H9 (cell line): ENCODE data around the gene VANGL2. TPM values are rescaled to one million over a fixed set of nuclear protein-coding genes. Genes with fewer than 3 reads are reported as not detected.

Source experiments
- DNase-seq: peaks from one replicate; pipeline ENCODE4 v3.0.0-alpha.2; 2017
- H2AFZ ChIP-seq: one replicate; pipeline ENCODE4 v1.6.1; 2013; ENCODE audit warnings: mild to moderate bottlenecking, low read length, control low read depth, moderate library complexity
- H2AK5ac ChIP-seq: 2 replicates; pipeline ENCODE4 v1.6.1; 2013; ENCODE audit warnings: low read length, control low read depth, mixed read lengths; ENCODE audit not compliant: insufficient read length
- H2BK120ac ChIP-seq: one replicate; pipeline ENCODE4 v1.6.1; 2013; ENCODE audit warnings: low read depth, mild to moderate bottlenecking, low read length, control low read depth, inconsistent platforms; ENCODE audit not compliant: poor library complexity, severe bottlenecking
- H2BK12ac ChIP-seq: 2 replicates; pipeline ENCODE4 v1.6.1; 2013; ENCODE audit warnings: low read length, control low read depth, mixed read lengths, low read depth; ENCODE audit not compliant: insufficient read length
- H2BK15ac ChIP-seq: 2 replicates; pipeline ENCODE4 v1.6.1; 2013; ENCODE audit warnings: low read depth, low read length, control low read depth
- H2BK20ac ChIP-seq: one replicate; pipeline ENCODE4 v1.6.1; 2013; ENCODE audit warnings: low read depth, mild to moderate bottlenecking, low read length, control low read depth, inconsistent platforms; ENCODE audit not compliant: poor library complexity, severe bottlenecking
- H2BK5ac ChIP-seq: 2 replicates; pipeline ENCODE4 v1.6.1; 2013; ENCODE audit warnings: low read length, control low read depth, mixed read lengths; ENCODE audit not compliant: insufficient read length
- H3K14ac ChIP-seq: 2 replicates; pipeline ENCODE4 v1.6.1; 2013; ENCODE audit warnings: low read length, control low read depth; ENCODE audit not compliant: insufficient read depth
- H3K18ac ChIP-seq: 2 replicates; pipeline ENCODE4 v1.6.1; 2013; ENCODE audit warnings: low read depth, mild to moderate bottlenecking, mixed read lengths, low read length, control low read depth; ENCODE audit not compliant: insufficient read length
- H3K23ac ChIP-seq: 2 replicates; pipeline ENCODE4 v1.6.1; 2013; ENCODE audit warnings: low read length, control low read depth, mixed read lengths, low read depth; ENCODE audit not compliant: insufficient read length
- H3K23me2 ChIP-seq: 2 replicates; pipeline ENCODE4 v1.6.1; 2013; ENCODE audit warnings: low read depth, mild to moderate bottlenecking, mixed read lengths, low read length, control low read depth; ENCODE audit not compliant: insufficient read length, poor library complexity, severe bottlenecking
- H3K27ac ChIP-seq: 2 replicates; pipeline ENCODE4 v1.5.1; 2013; ENCODE audit warnings: low read length, control low read depth, mixed read lengths, low read depth; ENCODE audit not compliant: insufficient read length
- H3K27me3 ChIP-seq: 2 replicates; pipeline ENCODE4 v1.6.1; 2013; ENCODE audit warnings: low read length, control low read depth, inconsistent platforms; ENCODE audit not compliant: insufficient read depth
- H3K4ac ChIP-seq: 2 replicates; pipeline ENCODE4 v1.6.1; 2013; ENCODE audit warnings: low read depth, mild to moderate bottlenecking, control low read depth, inconsistent platforms, low read length, moderate library complexity
- H3K4me1 ChIP-seq: 2 replicates; pipeline ENCODE4 v1.6.1; 2013; ENCODE audit warnings: low read length, control low read depth, inconsistent platforms; ENCODE audit not compliant: insufficient read depth
- H3K4me2 ChIP-seq: 2 replicates; pipeline ENCODE4 v1.6.1; 2013; ENCODE audit warnings: low read length, control low read depth, mixed read lengths; ENCODE audit not compliant: insufficient read length, insufficient read depth
- H3K56ac ChIP-seq: 2 replicates; pipeline ENCODE4 v1.6.1; 2013; ENCODE audit warnings: low read depth, mild to moderate bottlenecking, mixed read lengths, low read length, control low read depth; ENCODE audit not compliant: insufficient read length
- H3K79me1 ChIP-seq: 2 replicates; pipeline ENCODE4 v1.6.1; 2013; ENCODE audit warnings: low read depth, mild to moderate bottlenecking, moderate library complexity, low read length, control low read depth, inconsistent platforms; ENCODE audit not compliant: insufficient read depth, poor library complexity, severe bottlenecking
- H3K79me2 ChIP-seq: 2 replicates; pipeline ENCODE4 v1.6.1; 2013; ENCODE audit warnings: low read length, control low read depth, inconsistent platforms; ENCODE audit not compliant: insufficient read depth
- H3K9ac ChIP-seq: 2 replicates; pipeline ENCODE4 v1.6.1; 2013; ENCODE audit warnings: low read length, control low read depth, mixed read lengths; ENCODE audit not compliant: insufficient read length; ENCODE audit errors: extremely low read depth
- H3K9me3 ChIP-seq: one replicate; pipeline ENCODE4 v1.6.1; 2013; ENCODE audit warnings: low read depth, low read length, inconsistent platforms; ENCODE audit not compliant: control insufficient read depth
- H3T11ph ChIP-seq: one replicate; pipeline ENCODE4 v1.6.1; 2013; ENCODE audit warnings: mild to moderate bottlenecking, low read length, control low read depth, inconsistent platforms
- H4K20me1 ChIP-seq: one replicate; pipeline ENCODE4 v1.6.1; 2013; ENCODE audit not compliant: control insufficient read depth, insufficient read length, insufficient read depth
- H4K5ac ChIP-seq: 2 replicates; pipeline ENCODE4 v1.6.1; 2013; ENCODE audit warnings: low read depth, mild to moderate bottlenecking, mixed read lengths, low read length, control low read depth; ENCODE audit not compliant: insufficient read length
- H4K8ac ChIP-seq: replicated peaks from 2 replicates; pipeline ENCODE4 v1.6.1; 2013; ENCODE audit warnings: low read length, control low read depth, mixed read lengths, low read depth; ENCODE audit not compliant: insufficient read length
- H4K91ac ChIP-seq: 2 replicates; pipeline ENCODE4 v1.6.1; 2013; ENCODE audit warnings: low read depth, mild to moderate bottlenecking, moderate library complexity, mixed read lengths, low read length, control low read depth; ENCODE audit not compliant: insufficient read length
- H3K27ac Mint-ChIP-seq, 3 experiments: 2 replicates in 2 of 3; 3 replicates in 1 of 3; pipeline ENCODE4 v1.8.0; 2020 to 2021; ENCODE audit warnings: mixed read lengths in 3 of 3, mild to moderate bottlenecking in 1 of 3, moderate library complexity in 1 of 3
- H3K27me3 Mint-ChIP-seq: 2 replicates; pipeline ENCODE4 v1.8.0; 2021; ENCODE audit warnings: low read depth, mild to moderate bottlenecking, moderate library complexity, mixed read lengths
- H3K36me3 Mint-ChIP-seq, 3 experiments: 2 replicates in 2 of 3; 3 replicates in 1 of 3; pipeline ENCODE4 v1.8.0; 2020 to 2021; ENCODE audit warnings: low read depth in 3 of 3, mixed read lengths in 3 of 3; ENCODE audit not compliant: insufficient read depth in 1 of 3
- H3K4me1 Mint-ChIP-seq, 2 experiments: 2 replicates each; pipeline ENCODE4 v1.8.0; 2020; ENCODE audit warnings: mixed read lengths in 2 of 2
- H3K4me3 Mint-ChIP-seq, 2 experiments: 2 replicates in 1 of 2; 3 replicates in 1 of 2; pipeline ENCODE4 v1.8.0; 2020 to 2021; ENCODE audit warnings: mild to moderate bottlenecking in 2 of 2, mixed read lengths in 2 of 2, moderate library complexity in 1 of 2
- H3K9me3 Mint-ChIP-seq, 2 experiments: 2 replicates in 1 of 2; 3 replicates in 1 of 2; pipeline ENCODE4 v1.8.0; 2020; ENCODE audit warnings: mild to moderate bottlenecking in 2 of 2, mixed read lengths in 2 of 2, moderate library complexity in 1 of 2
- CTCF ChIP-seq: fragments of 200-600 bp; sonication (generic); conservative IDR thresholded peaks from 3 replicates; pipeline ENCODE4 v1.8.0; 2021; ENCODE audit warnings: antibody characterized with exemption, mild to moderate bottlenecking
- WGBS: extraction: QIAGEN DNeasy Blood & Tissue Kit; methylation state at CpG from one replicate; pipeline ENCODE4 v1.1.7; 2013; ENCODE audit warnings: missing lambda C conversion rate, low lambda C conversion rate, mixed read lengths; ENCODE audit not compliant: insufficient read length; ENCODE audit errors: extremely low coverage; 5-methylcytosine and 5-hydroxymethylcytosine counted together
- total RNA-seq: library from RNA; stranded (reverse); gene quantifications from 2 replicates; pipeline ENCODE4 v1.2.1, GENCODE V29; 2021

Gene VANGL2
- total RNA-seq, 1 experiment from 2014 or later, result 58.5 TPM

GRCh38 chr1:160404094-160404493, 3.7 kb downstream of the VANGL2 start:
- no peak for TF ChIP-seq CTCF
- no peak overlapping the region for H3K27ac ChIP-seq
- H3K23ac ChIP-seq, result no peak overlapping the region
- no peaks in the 10 kb centered on the region for H3K9me3 ChIP-seq
- no peak overlapping the region for H3K18ac ChIP-seq
- H3K4me1 ChIP-seq, result peaks cover 26% of the 10 kb centered on the region; the same call in 1 of the 2 replicates
- WGBS, result no CpG with 5 or more reads among the region's 3 CpGs
- no peak overlapping the region for H2BK15ac ChIP-seq
- no peak overlapping the region for H3K4me2 ChIP-seq
- peaks cover 80 to 82% of the 10 kb centered on the region in 2 experiments for H3K4me1 Mint-ChIP-seq
- H3K4me3 Mint-ChIP-seq, result no peak overlapping the region; a peak in 1 of 5 replicates
- H3K79me2 ChIP-seq, result peaks cover 24% of the 10 kb centered on the region; the same call in 1 of the 2 replicates
- H3K79me1 ChIP-seq, result no peaks in the 10 kb centered on the region
- DNase-seq, result no peak
- H3K36me3 Mint-ChIP-seq, result peaks cover 4 to 23% (median 7%) of the 10 kb centered on the region in 3 experiments; a peak in 6 of 7 replicates
- H2BK120ac ChIP-seq, result no peak overlapping the region
- no peak overlapping the region for H4K5ac ChIP-seq
- no peak overlapping the region for H3T11ph ChIP-seq
- no peak overlapping the region for H3K9ac ChIP-seq
- H3K27me3 ChIP-seq, result no peaks in the 10 kb centered on the region
- no peak overlapping the region for H2BK12ac ChIP-seq
- H3K14ac ChIP-seq, result no peak overlapping the region
- H4K8ac ChIP-seq, result no peak overlapping the region
- no peak overlapping the region for H2AFZ ChIP-seq
- no peak overlapping the region for H3K56ac ChIP-seq
- H3K27me3 Mint-ChIP-seq, result no peaks in the 10 kb centered on the region
- no peak overlapping the region; a peak in 2 of 7 replicates for H3K27ac Mint-ChIP-seq
- H3K9me3 Mint-ChIP-seq, result no peaks in the 10 kb centered on the region
- H3K4ac ChIP-seq, result no peak overlapping the region
- H2BK20ac ChIP-seq, result no peak overlapping the region
- H3K23me2 ChIP-seq, result peaks cover 17% of the 10 kb centered on the region
- no peak overlapping the region for H4K91ac ChIP-seq
- H2BK5ac ChIP-seq, result no peak overlapping the region
- H2AK5ac ChIP-seq, result no peak overlapping the region
- H4K20me1 ChIP-seq, result no peaks in the 10 kb centered on the region
